NCI-H1092 treated with DMSO at 0.1 percent for 48 hours (cell line): ENCODE measurements around the gene SEMA4G.

ENCODE experiments used
- DNase-seq: peaks from one replicate; lab custom pipeline; 2025; lab: John Stamatoyannopoulos, UW

Gene SEMA4G

GRCh38 chr10:100987685-100988049 is 18.4 kb downstream of the SEMA4G start:
- DNase-seq: no peak

- no peak for DNase-seq
Observed at GRCh38 chr10:100988166-100988565, 18.9 kb downstream of the SEMA4G start.

GRCh38 chr10:100989088-100989487 is 19.8 kb downstream of the SEMA4G start:
- DNase-seq: no peak

GRCh38 chr10:100993986-100994708 is 24.8 kb downstream of the SEMA4G start:
- DNase-seq: no peak

- DNase-seq: no peak
Observed at GRCh38 chr10:100995181-100995580, 25.9 kb downstream of the SEMA4G start.

- no peak for DNase-seq
Observed at GRCh38 chr10:100996678-100997359, 27.5 kb downstream of the SEMA4G start.

- peak; percentile 53 for DNase-seq
Observed at GRCh38 chr10:100997360-100998182, 28.3 kb downstream of the SEMA4G start.

- DNase-seq: peak; percentile 88
Observed at GRCh38 chr10:100998183-100998990, 29.1 kb downstream of the SEMA4G start.

GRCh38 chr10:100998991-100999741 is 29.9 kb downstream of the SEMA4G start:
- peak; percentile 35 for DNase-seq

- no peak for DNase-seq
Observed at GRCh38 chr10:100999742-101000126, 30.4 kb downstream of the SEMA4G start, which contains the start of gene LZTS2. LZTS2 (plus strand) TSS chr10:100999808; CDS start chr10:101002539, 2,731 bp downstream.

GRCh38 chr10:101000127-101000914 is 31.0 kb downstream of the SEMA4G start:
- DNase-seq: no peak

GRCh38 chr10:101000915-101001658 is 31.8 kb downstream of the SEMA4G start:
- DNase-seq: no peak

- DNase-seq: no peak
Observed at GRCh38 chr10:101001659-101002035, 32.3 kb downstream of the SEMA4G start.

- no peak for DNase-seq
Observed at GRCh38 chr10:101002456-101002855, 33.2 kb downstream of the SEMA4G start.

GRCh38 chr10:101003639-101004206 is 34.4 kb downstream of the SEMA4G start:
- DNase-seq: no peak

GRCh38 chr10:101005361-101005760 is 36.1 kb downstream of the SEMA4G start:
- no peak for DNase-seq

- DNase-seq: no peak
Observed at GRCh38 chr10:101005869-101006567, 36.7 kb downstream of the SEMA4G start.

- peak; percentile 51 for DNase-seq
Observed at GRCh38 chr10:101006593-101007098, 37.3 kb downstream of the SEMA4G start.
